IMR-90 (cell line): Measurements from ENCODE around the gene OAS1. TPM values are rescaled to one million over a fixed set of nuclear protein-coding genes. Genes with fewer than 3 reads are reported as not detected.

Source experiments
- ATAC-seq: fragments of 200-7000 bp; cut with Tn5 transposase; 2 replicates; pipeline ENCODE4 v1.9.1; 2020; ENCODE audit warnings: low read depth, mild to moderate bottlenecking, moderate library complexity
- BruUV-seq: library from RNA; stranded (reverse); fragments of 400-500 nt; replicated peaks from 2 replicates; lab custom pipeline; 2021; lab: Mats Ljungman, UMichigan
- CTCF ChIA-PET: fragments of 300-600 bp; formaldehyde crosslinking; extraction: SDS; loops from one replicate; lab custom pipeline; 2021; ENCODE audit warnings: antibody characterized with exemption; lab: Yijun Ruan, JAX
- POLR2A ChIA-PET: fragments of 300-600 bp; sonication (Branson Sonifier 250); formaldehyde crosslinking; loops from one replicate; lab custom pipeline; 2022; ENCODE audit warnings: antibody characterized with exemption; ENCODE audit not compliant: unreplicated experiment; lab: Charles Lee
- DNase-seq: peaks from one replicate; pipeline ENCODE4 v3.0.0; 2013
- H2AFZ ChIP-seq: replicated peaks from 2 replicates; pipeline ENCODE3; 2013; ENCODE audit warnings: low read length, mild to moderate bottlenecking; ENCODE audit not compliant: poor library complexity
- H2AK5ac ChIP-seq: 2 replicates; pipeline ENCODE4 v1.6.1; 2013; ENCODE audit warnings: low read depth, low read length, inconsistent platforms
- H2AK9ac ChIP-seq: replicated peaks from 2 replicates; pipeline ENCODE3; 2013; ENCODE audit warnings: mild to moderate bottlenecking, low read depth, low read length, moderate library complexity; ENCODE audit not compliant: poor library complexity
- H2BK120ac ChIP-seq: 2 replicates; pipeline ENCODE4 v1.6.1; 2013; ENCODE audit warnings: low read depth, low read length, inconsistent platforms
- H2BK15ac ChIP-seq: 3 replicates; pipeline ENCODE4 v1.6.1; 2013; ENCODE audit warnings: low read depth, low read length, inconsistent platforms
- H2BK20ac ChIP-seq: 2 replicates; pipeline ENCODE4 v1.6.1; 2013; ENCODE audit warnings: low read depth, mild to moderate bottlenecking, inconsistent platforms, low read length, moderate library complexity
- H2BK5ac ChIP-seq: 2 replicates; pipeline ENCODE4 v1.6.1; 2013; ENCODE audit warnings: mild to moderate bottlenecking, low read depth, low read length, inconsistent platforms; ENCODE audit not compliant: poor library complexity, severe bottlenecking
- H3K14ac ChIP-seq: replicated peaks from 2 replicates; pipeline ENCODE4 v1.6.1; 2013; ENCODE audit warnings: low read depth, low read length, inconsistent platforms
- H3K18ac ChIP-seq: 2 replicates; pipeline ENCODE4 v1.6.1; 2013; ENCODE audit warnings: low read depth, low read length, control low read depth
- H3K23ac ChIP-seq: 2 replicates; pipeline ENCODE4 v1.6.1; 2013; ENCODE audit warnings: low read depth, low read length, inconsistent platforms
- H3K27ac ChIP-seq: 2 replicates; pipeline ENCODE4 v1.5.1; 2013; ENCODE audit warnings: mild to moderate bottlenecking, control low read depth, low read length; ENCODE audit not compliant: insufficient read depth
- H3K27me3 ChIP-seq: 2 replicates; pipeline ENCODE4 v1.6.1; 2013; ENCODE audit warnings: low read length; ENCODE audit not compliant: control insufficient read depth, insufficient read depth
- H3K36me3 ChIP-seq: 2 replicates; pipeline ENCODE4 v1.6.1; 2013; ENCODE audit warnings: low read length, mixed read lengths; ENCODE audit not compliant: control insufficient read depth, insufficient read depth
- H3K4ac ChIP-seq: 2 replicates; pipeline ENCODE4 v1.6.1; 2013; ENCODE audit warnings: low read depth, low read length, inconsistent platforms
- H3K4me1 ChIP-seq: 2 replicates; pipeline ENCODE4 v1.6.1; 2013; ENCODE audit warnings: low read length, mixed read lengths; ENCODE audit not compliant: control insufficient read depth, insufficient read depth
- H3K4me2 ChIP-seq: 2 replicates; pipeline ENCODE4 v1.6.1; 2013; ENCODE audit warnings: low read depth, mild to moderate bottlenecking, control low read depth, low read length, moderate library complexity
- H3K4me3 ChIP-seq: 2 replicates; pipeline ENCODE4 v1.5.1; 2013; ENCODE audit warnings: low read depth, mild to moderate bottlenecking, control low read depth, low read length, moderate library complexity; ENCODE audit not compliant: insufficient read depth
- H3K56ac ChIP-seq: 2 replicates; pipeline ENCODE4 v1.6.1; 2013; ENCODE audit warnings: low read length, inconsistent platforms; ENCODE audit not compliant: insufficient read depth; ENCODE audit errors: extremely low read depth
- H3K79me1 ChIP-seq, 2 experiments: 2 replicates each; pipeline ENCODE4 v1.6.1; 2013; ENCODE audit warnings: low read length in 2 of 2, inconsistent platforms in 1 of 2, low read depth in 1 of 2
- H3K9ac ChIP-seq: 2 replicates; pipeline ENCODE4 v1.6.1; 2013; ENCODE audit warnings: low read depth, low read length, control low read depth
- H3K9me1 ChIP-seq: 2 replicates; pipeline ENCODE4 v1.6.1; 2013; ENCODE audit warnings: low read length, inconsistent platforms; ENCODE audit not compliant: insufficient read depth
- H3K9me3 ChIP-seq: 2 replicates; pipeline ENCODE4 v1.6.1; 2013; ENCODE audit warnings: low read length; ENCODE audit not compliant: control insufficient read depth, insufficient read depth
- H4K20me1 ChIP-seq: 2 replicates; pipeline ENCODE4 v1.6.1; 2013; ENCODE audit warnings: low read length, inconsistent platforms; ENCODE audit not compliant: insufficient read depth
- H4K5ac ChIP-seq: 2 replicates; pipeline ENCODE4 v1.6.1; 2013; ENCODE audit warnings: mild to moderate bottlenecking, low read depth, low read length, control low read depth
- H4K8ac ChIP-seq, 2 experiments: 2 replicates each; pipeline ENCODE4 v1.6.1; 2013; ENCODE audit warnings: low read depth in 2 of 2, low read length in 2 of 2, control low read depth in 1 of 2, inconsistent platforms in 1 of 2
- H4K91ac ChIP-seq: 2 replicates; pipeline ENCODE4 v1.6.1; 2013; ENCODE audit warnings: low read depth, low read length, inconsistent platforms; ENCODE audit not compliant: insufficient read depth
- BHLHE40 ChIP-seq: fragments of 150-350 bp; IDR thresholded peaks from 2 replicates; pipeline ENCODE4 v1.6.1; 2016; ENCODE audit warnings: mild to moderate bottlenecking, low read depth, low read length
- CEBPB ChIP-seq: IDR thresholded peaks from 2 replicates; pipeline ENCODE4 v1.6.1; 2012; ENCODE audit warnings: low read depth, low read length, improper control_type of control experiment
- CHD1 ChIP-seq: IDR thresholded peaks from 2 replicates; pipeline ENCODE4 v1.6.1; 2012; ENCODE audit warnings: low read depth, low read length, improper control_type of control experiment
- CTCF ChIP-seq: conservative IDR thresholded peaks from 2 replicates; pipeline ENCODE4 v1.5.1; 2012; ENCODE audit warnings: mild to moderate bottlenecking, low read depth, low read length, improper control_type of control experiment
- ELK1 ChIP-seq: fragments of 150-350 bp; IDR thresholded peaks from 2 replicates; pipeline ENCODE4 v1.6.1; 2016; ENCODE audit warnings: low read depth, mild to moderate bottlenecking, low read length, moderate library complexity, borderline replicate concordance
- FOS ChIP-seq: fragments of 150-350 bp; IDR thresholded peaks from 2 replicates; pipeline ENCODE4 v1.6.1; 2016; ENCODE audit warnings: low read depth, low read length
- MAFK ChIP-seq: IDR thresholded peaks from 2 replicates; pipeline ENCODE4 v1.6.1; 2012; ENCODE audit warnings: low read depth, low read length, improper control_type of control experiment
- MAZ ChIP-seq: IDR thresholded peaks from 2 replicates; pipeline ENCODE4 v1.6.1; 2012; ENCODE audit warnings: low read depth, mild to moderate bottlenecking, low read length, improper control_type of control experiment, moderate library complexity, borderline replicate concordance
- MXI1 ChIP-seq: IDR thresholded peaks from 2 replicates; pipeline ENCODE4 v1.6.1; 2012; ENCODE audit warnings: low read depth, mild to moderate bottlenecking, low read length, moderate library complexity, borderline replicate concordance
- NFE2L2 ChIP-seq: fragments of 150-350 bp; IDR thresholded peaks from 2 replicates; pipeline ENCODE4 v1.6.1; 2016; ENCODE audit warnings: low read depth, mild to moderate bottlenecking, low read length
- POLR2A ChIP-seq: IDR thresholded peaks from 2 replicates; pipeline ENCODE4 v1.6.1; 2012; ENCODE audit warnings: mild to moderate bottlenecking, low read depth, low read length
- RAD21 ChIP-seq: IDR thresholded peaks from 2 replicates; pipeline ENCODE4 v1.6.1; 2012; ENCODE audit warnings: low read length, improper control_type of control experiment
- RCOR1 ChIP-seq: IDR thresholded peaks from 2 replicates; pipeline ENCODE4 v1.6.1; 2012; ENCODE audit warnings: mild to moderate bottlenecking, low read length, improper control_type of control experiment; ENCODE audit not compliant: insufficient replicate concordance
- RFX5 ChIP-seq: IDR thresholded peaks from 2 replicates; pipeline ENCODE4 v1.8.0; 2012; ENCODE audit warnings: low read depth, mild to moderate bottlenecking, low read length, moderate library complexity
- SMC3 ChIP-seq: fragments of 150-350 bp; IDR thresholded peaks from 2 replicates; pipeline ENCODE4 v1.6.1; 2016; ENCODE audit warnings: low read depth, mild to moderate bottlenecking, antibody characterized with exemption, low read length, moderate library complexity
- USF2 ChIP-seq: fragments of 150-350 bp; IDR thresholded peaks from 2 replicates; pipeline ENCODE4 v1.6.1; 2017; ENCODE audit warnings: mild to moderate bottlenecking, antibody characterized with exemption, low read length, low read depth
- WGBS, 2 experiments: methylation state at CpG; one replicate each; pipeline versions ENCODE4 v1.1.5 to v1.1.7; 2013; ENCODE audit warnings: missing lambda C conversion rate in 2 of 2; ENCODE audit not compliant: insufficient read length in 1 of 2; ENCODE audit errors: extremely low coverage in 2 of 2; 5-methylcytosine and 5-hydroxymethylcytosine counted together
- dilution Hi-C: fragments of 300-500 bp; cut with HindIII; formaldehyde crosslinking; loops from one replicate; pipeline ENCODE4 v1.14.3; 2018; ENCODE audit warnings: low sequenced_read_pairs; ENCODE audit not compliant: unreplicated experiment
- in situ Hi-C: fragments of 300-500 bp; cut with MboI; formaldehyde crosslinking; loops from 3 replicates; pipeline ENCODE4 v1.14.3; 2019; ENCODE audit warnings: low sequenced_read_pairs, inconsistent platforms, mixed read lengths
- intact Hi-C: fragments of 100-400 bp; cut with micrococcal nuclease; formaldehyde crosslinking; loops from 2 replicates; pipeline ENCODE4 v1.10.0; 2022
- polyA plus RNA-seq, 3 experiments: library from polyadenylated mRNA; depleted of rRNA; stranded (reverse); fragments of >200 nt; gene quantifications; 2 replicates each; pipeline ENCODE4 v1.2.3, GENCODE V29; 2012; ENCODE audit warnings: low replicate concordance in 1 of 3
- total RNA-seq: library from RNA; depleted of rRNA; stranded (reverse); fragments of >200 nt; gene quantifications from 2 replicates; pipeline ENCODE4 v1.2.3, GENCODE V29; 2012

OAS1 gene
- total and polyA plus RNA-seq, 2 of the 4 experiments (the other 2 are of a cell fraction), result not detected

- TF ChIP-seq NFE2L2 (no peak), CTCF (no peak), RCOR1 (no peak), MXI1 (no peak), ELK1 (no peak), POLR2A (no peak), RAD21 (no peak), FOS (no peak), RFX5 (no peak), BHLHE40 (no peak), CHD1 (no peak), USF2 (no peak), MAZ (no peak), SMC3 (no peak), MAFK (no peak), CEBPB (no peak)
- Histone ChIP-seq H3K4ac (no peak overlapping the region), H2BK5ac (no peak overlapping the region), H3K9me3 (no peaks in the 10 kb centered on the region), H3K27ac (no peak overlapping the region), H3K27me3 (no peaks in the 10 kb centered on the region), H2BK120ac (no peak overlapping the region), H4K8ac (no peak overlapping the region), H3K36me3 (no peaks in the 10 kb centered on the region), H3K4me1 (peaks cover 1% of the 10 kb centered on the region; the same call in 1 of the 2 replicates), H2AK9ac (no peak overlapping the region), H3K14ac (no peak overlapping the region), H4K91ac (no peak overlapping the region), H4K5ac (no peak overlapping the region), H2AK5ac (no peak overlapping the region), H3K4me3 (no peak overlapping the region), H2BK15ac (no peak overlapping the region), H4K20me1 (no peaks in the 10 kb centered on the region), H3K4me2 (no peak overlapping the region), H3K9me1 (no peaks in the 10 kb centered on the region), H3K18ac (no peak overlapping the region), H3K9ac (no peak overlapping the region), H3K56ac (no peak overlapping the region), H3K23ac (no peak overlapping the region), H2AFZ (no peak overlapping the region), H3K79me1 (no peaks in the 10 kb centered on the region), H2BK20ac (no peak overlapping the region)
- CTCF ChIA-PET, result interaction anchor here (0.6 kb wide), 1 partner anchor 89 kb away, joined by 3 read pairs; no protein-coding TSS in a partner anchor
- POLR2A ChIA-PET, result no interaction called here
- BruUV-seq, result no TSS peak
- intact Hi-C loops (no loop called here), in situ Hi-C loops (no loop called here), dilution Hi-C loops (no loop called here)
- DNase-seq, result no peak
- WGBS, 2 experiments, result no CpG with 5 or more reads among the region's 12 CpGs
- no peak for ATAC-seq
These were observed 1.8 kb downstream of the OAS1 start for GRCh38 chr12:112908548-112908947.
